Hematopoietic multipotent progenitor cell treated with erythropoietin and hydrocortisone succinate and interleukin-3 and kit ligand, for 15 days (in vitro differentiated cells): ENCODE data around the gene SUMF1.

ENCODE experiments used
- DNase-seq: peaks from one replicate; pipeline ENCODE4 v3.0.0-alpha.2; 2015; ENCODE audit warnings: low spot score

Gene SUMF1

DNA sequence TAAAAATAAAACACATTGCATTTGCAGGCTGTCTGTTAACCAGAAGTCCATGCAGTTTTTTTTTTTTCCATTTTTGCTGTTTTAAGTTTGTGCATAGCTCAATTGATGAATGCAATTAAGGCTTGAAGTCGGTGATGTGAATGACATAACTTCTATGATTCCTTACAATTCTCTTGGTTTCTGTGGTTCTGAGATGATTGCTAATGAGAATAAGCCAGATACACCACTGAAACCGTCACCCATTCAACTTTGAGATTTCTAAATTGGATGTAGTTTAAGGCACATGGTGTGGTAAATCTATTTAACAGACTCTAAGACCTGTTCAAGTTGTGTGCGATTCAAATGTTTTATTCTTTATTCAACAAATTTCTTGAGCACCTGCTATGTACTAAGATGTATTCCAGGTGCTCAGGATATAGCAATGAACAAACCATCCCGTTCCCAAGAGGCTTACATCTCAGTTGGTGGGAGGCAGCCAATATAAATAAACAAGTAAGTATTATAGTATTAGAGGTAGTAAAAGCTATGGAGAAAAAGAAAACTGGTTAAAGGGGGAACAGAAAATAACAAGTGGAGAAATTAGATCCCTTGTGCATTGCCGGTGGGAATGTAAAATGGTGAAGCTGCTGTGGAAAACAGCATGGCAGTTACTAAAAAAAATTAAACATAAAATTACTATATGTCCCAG is 30.1 kb upstream of the SUMF1 start:
- no peak for DNase-seq

DNA sequence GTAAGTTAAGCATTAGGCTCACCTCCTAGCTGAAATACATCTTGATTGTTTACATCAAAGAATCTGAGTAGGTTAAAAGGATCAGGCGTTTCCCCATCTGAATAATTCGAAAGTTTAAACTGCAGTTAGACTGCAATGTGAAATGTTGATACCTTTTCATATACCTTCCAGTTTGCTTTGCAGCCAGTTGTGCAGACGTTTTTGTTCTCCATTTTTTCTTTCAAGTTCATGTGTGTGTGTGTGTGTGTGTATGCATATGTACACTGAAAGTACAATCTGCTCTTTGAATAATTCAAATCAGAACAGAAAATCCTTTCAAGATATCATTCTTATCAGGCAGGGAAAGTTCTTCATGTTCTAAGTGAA is 29.0 kb upstream of the SUMF1 start:
- DNase-seq: no peak

DNA sequence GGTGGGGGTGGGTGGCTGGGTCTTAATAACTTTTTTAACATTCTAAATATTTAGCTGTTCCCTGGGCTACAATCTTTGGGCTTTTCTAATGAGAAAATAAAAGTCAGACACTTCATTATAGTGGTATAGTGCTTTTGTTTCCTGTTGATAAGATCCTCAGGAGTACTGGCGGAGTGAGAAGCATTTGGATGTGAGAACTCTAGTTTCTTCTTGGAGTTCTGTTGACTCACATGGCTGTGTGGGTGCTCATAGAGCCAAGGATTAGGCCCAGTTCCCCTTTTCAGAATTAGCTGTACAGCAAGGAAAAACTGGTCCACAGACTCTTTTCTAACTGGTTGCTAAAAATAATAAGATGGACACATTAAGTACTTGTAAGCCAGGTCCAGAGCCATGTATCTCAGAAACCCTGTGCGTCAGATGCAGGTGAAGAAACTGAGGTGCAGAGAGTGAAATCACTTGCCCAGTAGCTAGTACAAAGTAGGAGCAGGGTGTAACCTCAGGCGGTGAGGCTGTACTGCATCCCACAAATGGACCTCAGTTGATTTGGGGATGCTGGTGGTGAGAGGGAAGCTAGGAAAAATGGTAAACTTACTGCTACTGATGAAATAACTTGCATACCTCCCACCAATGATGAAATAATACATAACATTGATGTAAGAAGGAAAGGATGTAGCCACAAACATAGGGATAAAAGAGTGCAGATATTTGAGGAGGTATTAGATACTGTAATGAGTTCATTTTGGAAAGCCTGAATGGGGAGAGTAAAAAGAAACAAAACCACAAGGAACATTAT is 28.4 kb upstream of the SUMF1 start:
- no peak for DNase-seq

DNA sequence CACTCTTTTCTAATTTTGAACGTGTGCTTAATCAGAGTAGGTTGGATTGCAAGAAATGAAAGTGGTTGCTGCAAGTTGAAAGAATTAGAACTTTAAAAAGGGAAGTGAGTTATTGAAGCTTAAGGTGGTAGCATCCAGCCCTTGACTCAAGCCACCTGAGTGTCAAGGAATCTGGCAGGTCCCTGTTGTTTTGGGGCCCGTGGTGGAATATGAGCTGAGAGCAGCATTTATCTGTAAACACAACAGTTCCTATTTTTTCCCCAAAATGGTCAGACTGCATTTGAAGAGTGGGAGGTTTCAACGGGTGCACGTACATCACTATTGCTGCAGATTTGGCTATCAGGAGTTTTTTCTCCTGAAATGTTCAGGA is 27.8 kb upstream of the SUMF1 start:
- no peak for DNase-seq

DNA sequence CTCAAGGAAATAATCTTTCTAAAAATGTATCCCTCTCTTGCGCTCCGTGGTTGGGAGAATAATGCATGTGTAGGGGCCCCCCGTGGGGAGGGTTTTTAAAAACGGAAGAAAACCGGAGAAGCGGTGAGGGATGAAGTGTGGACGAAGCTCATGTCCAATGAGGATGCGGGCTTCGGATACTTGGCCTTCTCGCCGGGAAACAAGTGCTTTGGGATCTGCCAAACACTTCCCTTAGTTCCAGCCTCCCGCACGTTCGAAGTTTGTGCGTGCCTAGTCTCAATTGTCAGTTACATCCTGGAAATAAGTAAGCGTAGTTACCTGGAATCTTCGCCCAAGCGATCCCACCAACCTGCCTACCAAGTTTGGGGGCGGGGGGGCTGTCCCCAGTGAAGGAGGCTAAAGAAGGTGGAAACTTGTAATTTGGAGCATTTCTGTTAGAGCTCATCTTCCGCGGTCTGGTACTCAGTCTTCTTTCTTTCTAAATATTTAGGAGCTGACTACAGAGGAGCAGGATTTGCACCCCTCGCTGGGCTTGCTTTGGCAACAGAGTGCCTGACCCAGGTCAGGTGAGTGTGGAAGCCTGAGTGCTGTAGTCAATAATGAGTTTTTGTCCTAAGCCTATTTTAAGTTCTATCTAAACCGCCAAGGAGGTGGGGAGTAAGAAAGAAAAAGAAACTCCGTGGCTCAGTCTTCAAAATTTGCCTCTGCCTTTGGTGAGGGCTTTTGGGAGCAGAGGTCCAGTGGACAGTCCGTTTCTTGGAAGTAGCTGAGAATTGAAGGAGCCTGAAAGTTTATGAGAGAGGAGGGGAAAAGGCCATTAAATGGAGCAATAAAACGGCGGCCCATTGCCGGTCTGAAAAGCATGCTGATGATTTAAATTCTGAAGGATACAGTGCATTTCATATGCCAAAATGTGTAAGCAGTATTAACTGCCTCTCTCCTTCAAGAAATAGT is 27.1 kb upstream of the SUMF1 start:
- DNase-seq: no peak

DNA sequence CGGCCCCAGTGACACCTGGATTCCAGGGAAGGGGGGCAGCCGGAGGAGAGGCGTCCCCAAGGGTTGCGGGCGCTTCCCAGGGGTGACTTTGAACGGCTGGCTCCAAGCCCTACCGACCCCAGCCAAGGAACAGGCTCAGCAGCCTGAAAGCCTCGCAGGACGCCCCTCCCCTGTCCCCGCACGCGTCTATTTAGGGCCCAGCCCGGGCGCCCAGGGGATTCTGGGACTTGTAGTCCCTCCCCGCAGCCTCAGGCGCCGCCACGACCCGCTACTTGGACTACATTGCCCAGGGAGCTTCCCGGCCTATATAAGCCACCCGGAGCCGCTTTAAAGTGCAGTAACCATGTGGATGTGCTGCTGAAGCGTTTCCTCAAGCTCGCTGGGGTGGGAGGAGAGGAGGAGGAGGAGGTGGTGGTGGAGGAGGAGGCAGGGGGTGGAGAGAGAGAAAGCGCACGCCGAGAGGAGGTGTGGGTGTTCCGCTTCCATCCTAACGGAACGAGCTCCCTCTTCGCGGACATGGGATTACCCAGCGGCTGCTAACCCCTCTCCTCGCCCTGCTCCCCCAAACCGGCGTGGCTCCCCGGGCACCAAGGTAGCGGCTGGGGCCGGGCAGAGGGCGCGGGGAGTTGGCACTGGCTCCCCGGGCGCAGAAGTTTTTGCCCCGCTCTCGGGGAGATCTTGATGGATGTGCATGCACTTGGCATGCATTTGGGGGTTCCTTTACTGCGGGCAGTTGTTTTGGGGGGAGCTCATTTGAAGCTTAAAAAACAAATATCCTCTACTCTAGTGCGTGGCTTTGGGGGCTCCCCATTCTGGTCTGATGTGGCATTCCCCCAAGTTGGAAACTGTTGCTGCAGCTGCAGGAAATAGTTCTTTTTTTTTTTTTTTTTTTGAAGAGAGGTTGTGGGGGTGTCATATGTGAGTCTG is 26.2 kb upstream of the SUMF1 start, which contains the start of gene ITPR1:
Gene ITPR1 (plus strand): TSS at position 335 of the 927 bp plus-strand sequence. CDS start 23,144 bp downstream, outside the sequence.
- peak; percentile 93 for DNase-seq

DNA sequence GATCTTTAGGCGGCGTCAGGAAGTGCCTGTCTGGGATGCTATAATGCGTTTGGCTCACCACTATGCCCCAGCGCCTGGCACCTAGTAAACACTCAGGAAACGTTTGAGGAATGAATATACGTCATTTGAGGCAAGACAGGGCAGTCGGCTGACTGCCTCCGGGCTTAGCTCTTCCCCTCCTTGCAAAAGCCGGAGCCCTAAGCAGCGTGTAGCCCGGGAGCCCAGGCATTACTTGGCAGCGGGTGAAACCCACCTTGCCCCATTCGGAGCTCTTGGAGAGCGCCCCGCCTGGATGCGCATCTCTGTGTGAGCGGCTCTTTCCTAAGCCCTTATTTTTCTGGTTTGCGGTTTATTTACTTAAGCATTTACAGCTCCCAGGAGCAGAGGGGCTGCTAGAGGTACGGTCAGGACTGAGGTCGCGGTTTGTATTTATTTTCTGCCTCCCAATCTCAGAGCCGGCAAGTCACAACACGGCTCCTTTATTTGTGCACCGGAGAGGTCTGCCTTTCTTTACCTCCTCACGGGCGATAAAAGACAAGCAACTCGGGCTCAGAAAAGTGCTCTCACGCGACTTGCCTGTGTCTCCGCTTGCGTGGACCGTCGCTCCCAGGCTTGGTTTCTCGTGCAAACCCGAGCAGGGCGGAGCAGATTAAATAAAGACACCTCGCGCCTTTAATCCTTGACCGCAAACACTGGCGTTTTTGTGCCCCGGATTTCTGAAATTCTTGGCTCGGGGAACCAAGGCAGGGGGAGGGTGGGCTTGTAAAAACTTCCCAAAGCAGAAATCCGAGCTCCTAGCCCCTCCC is 25.3 kb upstream of the SUMF1 start:
- no peak for DNase-seq

DNA sequence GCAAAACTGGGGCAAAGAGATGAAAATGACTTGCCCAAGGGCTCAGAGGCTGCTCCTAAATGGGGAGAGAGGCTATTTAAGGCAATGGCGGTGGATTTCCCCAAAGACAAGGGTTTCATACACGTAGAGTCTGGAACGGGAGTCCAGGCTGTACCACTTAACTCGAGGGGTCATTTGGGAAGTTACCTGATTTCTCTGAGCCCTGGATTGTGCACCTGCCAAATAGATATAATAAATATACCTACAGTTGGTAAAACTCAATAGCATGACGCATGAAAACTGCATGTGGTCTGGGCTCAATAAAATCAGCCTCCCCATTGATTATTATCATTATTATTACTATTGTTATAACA is 24.8 kb upstream of the SUMF1 start:
- DNase-seq: no peak

DNA sequence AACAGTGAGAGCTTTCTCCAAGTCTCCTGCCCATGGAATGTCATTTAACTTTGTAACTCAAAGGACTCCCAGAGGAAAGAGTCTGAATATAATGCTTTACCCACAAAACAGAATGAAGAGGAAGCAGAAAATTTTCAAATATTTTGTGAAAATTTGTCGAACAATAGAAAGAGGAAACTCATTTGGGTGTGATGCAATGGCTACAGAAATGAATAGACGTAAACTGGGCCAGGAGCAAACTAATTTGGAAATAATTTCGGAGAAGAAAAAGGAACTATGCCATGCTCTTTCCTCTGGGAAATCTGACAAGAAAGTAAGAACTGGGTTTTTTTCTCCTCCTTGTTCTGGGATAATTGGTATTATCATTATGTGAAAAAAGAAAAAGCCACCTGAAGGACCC is 11.2 kb upstream of the SUMF1 start:
- no peak for DNase-seq

DNA sequence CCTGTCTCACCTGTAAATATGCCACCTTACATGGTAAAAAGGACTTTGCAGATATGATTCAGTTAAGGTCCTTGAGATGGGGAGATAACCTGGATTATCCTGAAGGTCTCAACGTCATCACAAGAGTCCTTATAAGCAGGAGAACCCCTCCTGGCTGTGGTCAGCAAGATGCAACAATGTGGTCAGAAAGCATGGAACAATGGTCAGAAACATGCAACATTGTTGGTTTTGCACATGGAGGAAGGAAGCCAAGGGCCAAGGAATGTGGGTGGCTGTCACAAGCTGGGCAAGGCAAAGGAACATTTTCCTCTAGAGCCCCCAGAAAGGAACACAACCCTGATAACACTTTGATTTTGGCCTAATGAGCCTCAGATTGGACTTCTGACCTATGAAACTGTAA is 9.4 kb upstream of the SUMF1 start:
- DNase-seq: no peak

DNA sequence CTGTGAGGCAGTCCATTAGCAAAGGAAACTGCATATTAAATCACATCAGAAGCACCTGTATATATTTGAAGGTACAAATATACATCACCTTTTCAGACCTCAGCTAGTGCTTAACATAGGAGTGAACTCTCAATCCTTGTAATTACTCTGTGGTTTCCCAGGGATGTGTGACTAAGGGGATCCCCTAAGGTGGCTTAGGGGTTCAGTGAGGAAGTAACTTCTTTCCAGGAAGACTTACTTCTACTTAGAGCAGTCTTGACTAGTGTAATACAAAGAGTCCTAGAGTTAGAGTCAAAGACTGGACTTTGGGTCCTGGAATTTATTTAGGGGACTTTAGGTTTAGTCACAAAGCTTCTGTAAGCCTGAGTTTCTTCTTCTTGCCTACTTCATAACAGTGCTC is 8.7 kb upstream of the SUMF1 start:
- no peak for DNase-seq

DNA sequence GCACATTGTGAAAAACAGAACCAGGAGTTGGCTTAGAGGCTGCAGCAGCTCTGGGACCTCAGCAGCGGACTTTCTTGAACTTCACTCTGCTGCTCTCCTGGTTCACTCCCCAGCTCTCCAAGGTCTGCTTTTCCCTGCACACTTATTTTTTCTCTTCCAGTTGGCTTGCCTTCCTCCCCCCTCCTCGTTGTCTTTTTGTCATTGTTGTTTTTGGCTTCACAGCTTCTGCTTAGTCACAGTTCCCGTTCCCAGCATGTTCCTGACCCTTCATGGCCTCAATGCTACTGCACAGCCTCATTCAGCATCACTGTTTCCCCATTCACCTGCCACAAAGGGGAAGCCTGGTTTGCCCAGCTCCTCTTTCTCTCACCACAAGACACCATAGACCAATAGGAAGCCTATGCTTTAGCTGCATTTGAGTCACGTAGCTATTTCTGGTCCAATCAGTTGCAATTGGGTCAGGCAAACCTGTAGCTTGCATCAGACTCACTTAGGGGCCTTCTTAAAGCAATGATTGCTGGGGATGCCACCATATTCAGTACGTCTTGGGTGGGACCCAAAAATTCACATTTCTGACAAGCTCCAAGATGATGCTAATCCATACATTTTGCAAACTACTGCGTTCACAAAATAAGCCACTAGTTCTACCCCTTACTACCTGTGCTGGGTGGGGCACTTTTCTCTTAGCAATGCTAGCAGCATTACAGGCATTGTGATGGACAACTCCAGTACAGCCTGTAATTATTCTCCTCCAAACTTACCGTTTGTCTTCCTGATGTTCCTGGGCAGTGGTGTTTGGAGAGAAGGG is 7.8 kb upstream of the SUMF1 start:
- no peak for DNase-seq

DNA sequence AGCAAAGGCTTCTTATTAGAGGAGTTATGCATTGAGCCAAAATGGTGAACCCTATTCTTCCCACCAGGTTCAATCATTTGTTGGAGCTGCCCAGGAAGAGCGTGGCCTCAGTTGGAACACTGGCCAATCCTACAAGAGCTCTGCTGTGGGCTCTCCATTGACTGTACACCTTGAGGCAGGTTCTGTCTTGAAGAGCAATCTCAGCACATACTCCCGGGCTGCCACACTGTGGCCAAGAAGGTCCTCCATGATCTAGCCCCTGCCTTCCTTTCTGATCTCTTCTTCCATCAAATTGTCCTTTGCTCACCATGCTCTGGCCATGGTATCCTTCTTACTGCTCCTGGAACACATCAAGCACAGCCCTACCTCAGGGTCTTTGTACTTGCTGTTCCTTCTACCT is 5.7 kb upstream of the SUMF1 start:
- no peak for DNase-seq

DNA sequence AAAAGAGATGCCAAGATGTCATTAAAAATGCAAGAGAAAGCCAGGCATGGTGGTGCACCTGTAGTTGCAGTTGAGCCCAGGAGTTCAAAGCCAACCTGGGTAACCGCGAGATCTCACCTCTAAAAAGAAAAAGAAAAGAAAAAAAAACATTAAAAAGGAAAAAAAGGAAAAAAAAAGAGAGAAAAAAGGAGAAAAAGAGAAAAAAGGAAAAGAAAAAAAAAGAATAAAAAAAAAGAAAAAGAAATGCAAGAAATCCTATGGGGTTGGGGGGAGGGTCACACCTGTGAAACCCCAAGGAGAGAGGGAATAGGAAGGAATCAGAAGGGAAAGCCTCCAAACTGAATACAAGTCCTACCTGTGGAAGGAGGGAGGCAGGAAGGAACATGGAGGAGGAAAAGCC is 5.2 kb upstream of the SUMF1 start:
- DNase-seq: no peak

DNA sequence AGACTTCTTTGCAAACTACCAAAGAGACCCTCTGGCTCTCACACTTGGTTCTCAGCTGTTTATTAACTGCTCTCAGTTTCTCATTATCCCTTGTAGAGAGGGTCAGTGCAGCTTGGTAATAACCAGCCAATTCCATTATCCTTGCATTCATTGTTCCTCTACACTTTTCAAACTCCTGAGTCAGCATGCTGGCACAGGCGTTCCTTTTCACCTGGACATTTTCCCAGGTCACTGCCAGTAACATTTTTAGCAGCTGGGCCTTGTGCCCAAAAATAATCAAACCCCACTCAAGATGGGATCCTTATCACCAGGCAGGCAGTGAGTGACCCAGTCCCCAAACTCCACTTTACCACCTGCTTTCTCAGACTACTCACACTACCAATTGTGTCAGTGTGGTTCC is 4.8 kb upstream of the SUMF1 start:
- DNase-seq: no peak

DNA sequence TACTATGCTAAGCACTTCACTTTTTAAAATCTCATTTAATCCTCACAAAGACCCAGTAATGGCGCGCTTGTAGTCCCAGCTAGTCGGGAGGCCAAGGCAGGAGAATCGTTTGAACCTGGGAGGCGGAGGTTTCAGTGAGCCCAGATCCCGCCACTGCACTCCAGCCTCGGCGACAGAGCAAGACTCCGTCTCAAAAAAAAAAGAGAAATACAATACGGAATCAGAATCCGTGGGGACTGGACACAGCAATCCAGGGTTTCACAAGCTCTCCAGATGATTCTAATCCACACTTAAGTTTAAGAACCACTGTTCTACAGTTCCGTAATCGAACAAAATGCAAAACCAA is 426 bp upstream of the SUMF1 start:
- DNase-seq: no peak

DNA sequence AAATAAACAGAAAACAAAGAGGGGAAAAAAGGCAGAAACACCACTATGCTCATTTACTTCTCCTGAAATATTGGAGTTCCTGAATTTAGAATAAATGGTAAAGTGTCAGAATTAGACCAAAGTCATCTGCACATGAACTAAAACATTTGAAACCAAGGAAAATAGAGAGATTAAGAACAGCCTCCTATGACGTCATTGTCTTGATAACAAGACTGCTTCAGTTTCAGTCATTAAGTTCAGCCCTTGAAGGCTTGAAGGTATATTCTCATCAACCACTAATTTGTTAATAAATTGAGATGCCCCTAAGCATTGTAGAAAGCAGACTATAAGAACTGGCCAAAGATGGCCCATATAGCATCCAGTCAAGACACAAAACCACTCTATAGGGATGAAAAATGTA is 2.5 kb downstream of the SUMF1 start:
- DNase-seq: peak; percentile 56

DNA sequence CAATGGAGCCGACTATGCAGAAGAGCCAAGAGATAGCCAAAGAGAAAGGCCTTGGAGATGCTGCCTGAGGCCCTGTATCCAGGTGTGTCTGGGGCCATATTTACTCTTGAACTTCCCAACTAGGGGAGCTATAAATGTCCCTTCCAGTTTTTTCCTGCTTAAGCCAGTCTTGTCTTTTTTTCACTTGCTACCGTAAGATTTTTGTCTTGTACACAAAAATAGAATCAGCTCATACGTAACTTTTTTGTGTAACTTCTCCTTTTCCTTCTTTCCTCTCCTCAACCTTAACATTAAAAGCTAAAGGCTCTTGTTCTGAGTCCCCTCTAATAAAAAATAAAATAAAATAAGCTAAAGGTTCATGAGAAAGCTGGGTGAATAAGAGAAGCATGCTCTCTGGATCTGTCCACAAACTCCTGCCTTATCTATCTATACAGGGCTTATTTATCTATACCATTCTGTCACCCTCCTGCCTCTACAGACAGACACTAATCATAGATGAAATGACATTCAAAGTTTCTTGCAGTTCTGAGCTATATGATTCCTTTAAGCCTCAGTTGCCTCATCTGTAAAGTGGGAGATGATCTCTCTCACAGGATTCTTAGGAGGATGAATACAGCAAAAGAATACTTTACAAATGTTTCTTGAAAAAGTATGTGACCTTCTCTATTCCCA is 4.6 kb downstream of the SUMF1 start:
- peak; percentile 59 for DNase-seq

DNA sequence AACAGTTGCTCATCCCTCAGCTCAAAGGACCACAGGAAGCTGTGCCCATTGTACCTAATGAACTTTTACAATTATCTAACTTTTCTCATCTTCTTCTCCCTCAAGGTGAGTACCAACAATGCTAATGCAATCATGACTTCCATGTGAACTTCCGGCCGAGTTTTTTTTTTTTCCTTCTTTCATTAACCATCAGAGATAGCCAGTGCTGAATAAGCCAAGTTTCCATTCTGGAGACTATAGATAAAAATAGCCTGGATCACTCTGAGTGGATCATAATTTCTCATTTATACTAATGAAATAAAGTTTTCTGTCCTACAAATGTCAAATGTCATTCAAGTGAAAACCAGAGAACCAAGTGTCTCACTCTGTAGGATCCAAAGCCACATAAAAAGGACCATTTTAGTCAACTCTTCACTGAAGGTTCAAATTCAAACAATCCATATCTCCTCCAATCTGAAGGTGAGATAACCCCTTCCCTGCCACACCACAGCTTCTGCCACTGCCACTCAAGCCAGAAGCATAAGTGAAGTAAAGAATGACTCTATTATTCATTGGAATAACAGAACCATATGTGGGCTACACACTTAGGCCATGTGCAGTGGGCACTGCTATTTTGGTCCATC is 5.5 kb downstream of the SUMF1 start:
- peak; percentile 24 for DNase-seq
